Neural progenitor cell (in vitro differentiated cells): ENCODE data around the gene FOXA1. TPM values are rescaled to one million over a fixed set of nuclear protein-coding genes. Genes with fewer than 3 reads are reported as not detected.

Experiments used
- DNase-seq: peaks from one replicate; pipeline ENCODE4 v3.0.0-alpha.2; 2016; ENCODE audit warnings: low spot score
- H2AFZ ChIP-seq: fragments of 200-600 bp; sonication (generic); replicated peaks from 2 replicates; pipeline ENCODE4 v1.6.1; 2016; ENCODE audit warnings: antibody characterized with exemption
- H3F3A ChIP-seq: fragments of 200-600 bp; sonication (generic); 2 replicates; pipeline ENCODE4 v1.6.1; 2016; ENCODE audit warnings: antibody characterized with exemption, low read depth
- H3K27ac ChIP-seq: fragments of 200-600 bp; sonication (generic); 2 replicates; pipeline ENCODE4 v1.5.1; 2016; ENCODE audit warnings: mild to moderate bottlenecking
- H3K27me3 ChIP-seq: fragments of 200-600 bp; sonication (generic); 2 replicates; pipeline ENCODE4 v1.6.1; 2016; ENCODE audit warnings: mild to moderate bottlenecking, moderate library complexity
- H3K36me3 ChIP-seq: fragments of 200-600 bp; sonication (generic); 2 replicates; pipeline ENCODE4 v1.5.1; 2016
- H3K4me1 ChIP-seq: fragments of 200-600 bp; sonication (generic); 2 replicates; pipeline ENCODE4 v1.6.1; 2016; ENCODE audit warnings: mixed run types
- H3K4me2 ChIP-seq: fragments of 200-600 bp; sonication (generic); 2 replicates; pipeline ENCODE4 v1.6.1; 2016
- H3K4me3 ChIP-seq: fragments of 200-600 bp; sonication (generic); 2 replicates; pipeline ENCODE4 v1.5.1; 2016
- H3K79me2 ChIP-seq: fragments of 200-600 bp; sonication (generic); 2 replicates; pipeline ENCODE4 v1.6.1; 2016; ENCODE audit warnings: low read depth
- H3K9ac ChIP-seq: fragments of 200-600 bp; sonication (generic); 2 replicates; pipeline ENCODE4 v1.6.1; 2016
- H3K9me3 ChIP-seq: fragments of 200-600 bp; sonication (generic); 2 replicates; pipeline ENCODE4 v1.5.1; 2016; ENCODE audit warnings: low read depth
- H4K20me1 ChIP-seq: fragments of 200-600 bp; sonication (generic); 2 replicates; pipeline ENCODE4 v1.6.1; 2016; ENCODE audit warnings: low read depth
- H3K27ac Mint-ChIP-seq: 3 replicates; pipeline ENCODE4 v1.8.0; 2021; ENCODE audit warnings: mixed read lengths
- H3K27me3 Mint-ChIP-seq: 2 replicates; pipeline ENCODE4 v1.8.0; 2022; ENCODE audit warnings: low read depth, mild to moderate bottlenecking, inconsistent platforms, moderate library complexity, mixed read lengths; ENCODE audit not compliant: insufficient read depth
- H3K36me3 Mint-ChIP-seq: 3 replicates; pipeline ENCODE4 v1.8.0; 2021; ENCODE audit warnings: mixed read lengths
- H3K4me1 Mint-ChIP-seq: 3 replicates; pipeline ENCODE4 v1.8.0; 2021; ENCODE audit warnings: mixed read lengths
- H3K4me3 Mint-ChIP-seq: 3 replicates; pipeline ENCODE4 v1.8.0; 2021; ENCODE audit warnings: mild to moderate bottlenecking, moderate library complexity, mixed read lengths
- H3K9me3 Mint-ChIP-seq: 3 replicates; pipeline ENCODE4 v1.8.0; 2020; ENCODE audit warnings: mixed read lengths
- CTCF ChIP-seq: fragments of 200-600 bp; sonication (generic); IDR thresholded peaks from 2 replicates; pipeline ENCODE4 v1.5.1; 2017; ENCODE audit warnings: antibody characterized with exemption, mild to moderate bottlenecking
- EZH2 ChIP-seq: fragments of 200-600 bp; sonication (generic); IDR thresholded peaks from 2 replicates; pipeline ENCODE4 v1.6.1; 2017; ENCODE audit warnings: antibody characterized with exemption, mild to moderate bottlenecking, moderate library complexity
- EZH2phosphoT487 ChIP-seq: fragments of 200-600 bp; sonication (generic); IDR thresholded peaks from 2 replicates; pipeline ENCODE4 v1.6.1; 2017; ENCODE audit warnings: antibody characterized with exemption
- total RNA-seq: library from RNA; depleted of rRNA; stranded (reverse); fragments of >200 nt; gene quantifications from 2 replicates; pipeline ENCODE4 v1.2.3, GENCODE V29; 2015; ENCODE audit warnings: low replicate concordance

The FOXA1 gene
- total RNA-seq, 1 donor from 2014 or later: 0.06 TPM

DNA sequence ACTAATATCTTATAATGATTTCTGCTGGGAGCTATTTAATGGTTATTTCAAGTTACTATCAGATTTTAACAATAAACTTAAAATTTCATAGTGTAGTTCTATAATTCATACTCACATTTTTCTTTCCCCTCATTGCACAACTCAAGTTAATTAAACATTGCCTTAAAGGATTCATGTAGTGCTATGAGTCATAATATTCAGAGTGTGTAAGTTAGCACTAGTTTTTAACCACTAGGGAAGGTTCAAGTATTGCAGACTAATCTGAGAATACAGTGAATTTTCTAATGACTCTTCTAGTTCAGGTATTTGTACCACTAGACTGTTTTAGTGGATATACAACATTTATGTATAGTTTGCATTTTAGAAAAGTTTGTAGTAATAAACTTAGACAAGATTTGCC lies 49.9 kb downstream of the FOXA1 start:
- Histone ChIP-seq H3K4me3 (no peak overlapping the region), H3K4me1 (no peaks in the 10 kb centered on the region), H3K9ac (no peak overlapping the region), H3F3A (no peaks in the 10 kb centered on the region), H3K36me3 (no peaks in the 10 kb centered on the region), H3K27ac (no peak overlapping the region), H3K27me3 (no peaks in the 10 kb centered on the region), H3K4me2 (no peak overlapping the region), H3K79me2 (no peaks in the 10 kb centered on the region), H4K20me1 (no peaks in the 10 kb centered on the region), H2AFZ (no peak overlapping the region), H3K9me3 (no peaks in the 10 kb centered on the region)
- Mint-ChIP-seq H3K9me3 (no peaks in the 10 kb centered on the region), H3K27me3 (peaks cover 3% of the 10 kb centered on the region), H3K4me3 (no peak overlapping the region), H3K27ac (no peak overlapping the region), H3K36me3 (no peaks in the 10 kb centered on the region), H3K4me1 (no peaks in the 10 kb centered on the region)
- TF ChIP-seq CTCF: no peak
- no peak for TF ChIP-seq EZH2phosphoT487
- TF ChIP-seq EZH2: no peak
- DNase-seq: no peak

- Histone ChIP-seq H3F3A (no peaks in the 10 kb centered on the region), H3K9ac (no peak overlapping the region), H3K27me3 (no peaks in the 10 kb centered on the region), H3K9me3 (no peaks in the 10 kb centered on the region), H3K36me3 (no peaks in the 10 kb centered on the region), H2AFZ (no peak overlapping the region), H4K20me1 (no peaks in the 10 kb centered on the region), H3K4me2 (no peak overlapping the region), H3K4me3 (no peak overlapping the region), H3K27ac (no peak overlapping the region), H3K4me1 (no peaks in the 10 kb centered on the region), H3K79me2 (no peaks in the 10 kb centered on the region)
- TF ChIP-seq EZH2: no peak
- TF ChIP-seq CTCF: no peak
- TF ChIP-seq EZH2phosphoT487: no peak
- H3K4me3 Mint-ChIP-seq: no peak overlapping the region
- no peak for DNase-seq
- no peaks in the 10 kb centered on the region for H3K4me1 Mint-ChIP-seq
- no peaks in the 10 kb centered on the region for H3K9me3 Mint-ChIP-seq
- H3K36me3 Mint-ChIP-seq: no peaks in the 10 kb centered on the region
- H3K27ac Mint-ChIP-seq: no peak overlapping the region
- H3K27me3 Mint-ChIP-seq: peaks cover 3% of the 10 kb centered on the region
Observed at GRCh38 chr14:37544407-37544806, 50.6 kb downstream of the FOXA1 start.

DNA sequence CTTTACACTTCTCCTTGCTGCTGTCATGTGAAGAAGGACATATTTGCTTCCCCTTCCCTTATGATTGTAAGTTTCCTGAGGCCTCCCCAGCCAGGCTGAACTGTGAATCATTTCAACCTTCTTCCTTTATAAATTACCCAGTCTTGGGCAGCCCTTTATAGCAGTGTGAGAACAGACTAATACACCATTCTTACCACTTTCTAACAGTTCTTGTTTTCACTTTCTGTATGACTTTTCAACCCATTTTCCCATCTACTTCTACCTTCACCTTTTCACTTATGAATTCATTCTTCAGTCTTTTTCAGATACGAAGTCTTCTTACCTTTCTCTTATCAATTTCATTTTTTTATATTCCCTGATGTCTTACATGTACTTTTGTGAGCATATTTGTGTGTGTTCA lies 55.1 kb downstream of the FOXA1 start:
- no peaks in the 10 kb centered on the region for H3K9me3 ChIP-seq
- H3K36me3 ChIP-seq: no peaks in the 10 kb centered on the region
- H3K4me3 ChIP-seq: no peak overlapping the region
- no peak for DNase-seq
- no peaks in the 10 kb centered on the region for H3K4me1 ChIP-seq
- H3K9me3 Mint-ChIP-seq: no peaks in the 10 kb centered on the region
- no peaks in the 10 kb centered on the region for H3K79me2 ChIP-seq
- no peaks in the 10 kb centered on the region for H4K20me1 ChIP-seq
- no peaks in the 10 kb centered on the region for H3K36me3 Mint-ChIP-seq
- H3K27me3 Mint-ChIP-seq: no peaks in the 10 kb centered on the region
- no peak overlapping the region for H3K27ac Mint-ChIP-seq
- H3K27ac ChIP-seq: no peak overlapping the region
- no peak overlapping the region for H3K9ac ChIP-seq
- H3F3A ChIP-seq: no peaks in the 10 kb centered on the region
- no peak overlapping the region for H3K4me2 ChIP-seq
- H2AFZ ChIP-seq: no peak overlapping the region
- TF ChIP-seq EZH2 (no peak), EZH2phosphoT487 (no peak), CTCF (no peak)
- H3K4me3 Mint-ChIP-seq: no peak overlapping the region
- no peaks in the 10 kb centered on the region for H3K4me1 Mint-ChIP-seq
- no peaks in the 10 kb centered on the region for H3K27me3 ChIP-seq

Other genes starting within 250 kb of the FOXA1 start
- 0.06 and 2.6 TPM in 2 replicates for gene TTC6, start 380 bp upstream of the FOXA1 start, total RNA-seq